ENCODE measurements around the gene HNF4A. TPM values are rescaled to one million over a fixed set of nuclear protein-coding genes. Genes with fewer than 3 reads are reported as not detected.

Gene HNF4A
- total RNA-seq, 1 donor from 2014 or later: 0.09 TPM

DNA sequence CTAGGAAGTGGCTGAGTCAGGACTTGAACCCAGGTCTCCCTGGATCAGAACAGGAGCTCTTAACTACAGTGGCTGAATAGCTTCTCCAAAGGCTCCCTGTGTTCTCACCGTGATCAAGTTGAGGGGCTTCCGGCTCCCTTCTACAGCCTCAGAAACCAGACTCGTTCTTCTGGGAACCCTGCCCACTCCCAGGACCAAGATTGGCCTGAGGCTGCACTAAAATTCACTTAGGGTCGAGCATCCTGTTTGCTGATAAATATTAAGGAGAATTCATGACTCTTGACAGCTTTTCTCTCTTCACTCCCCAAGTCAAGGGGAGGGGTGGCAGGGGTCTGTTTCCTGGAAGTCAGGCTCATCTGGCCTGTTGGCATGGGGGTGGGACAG, 75.6 kb downstream of the HNF4A start:
- TF ChIP-seq, protein P1, sequence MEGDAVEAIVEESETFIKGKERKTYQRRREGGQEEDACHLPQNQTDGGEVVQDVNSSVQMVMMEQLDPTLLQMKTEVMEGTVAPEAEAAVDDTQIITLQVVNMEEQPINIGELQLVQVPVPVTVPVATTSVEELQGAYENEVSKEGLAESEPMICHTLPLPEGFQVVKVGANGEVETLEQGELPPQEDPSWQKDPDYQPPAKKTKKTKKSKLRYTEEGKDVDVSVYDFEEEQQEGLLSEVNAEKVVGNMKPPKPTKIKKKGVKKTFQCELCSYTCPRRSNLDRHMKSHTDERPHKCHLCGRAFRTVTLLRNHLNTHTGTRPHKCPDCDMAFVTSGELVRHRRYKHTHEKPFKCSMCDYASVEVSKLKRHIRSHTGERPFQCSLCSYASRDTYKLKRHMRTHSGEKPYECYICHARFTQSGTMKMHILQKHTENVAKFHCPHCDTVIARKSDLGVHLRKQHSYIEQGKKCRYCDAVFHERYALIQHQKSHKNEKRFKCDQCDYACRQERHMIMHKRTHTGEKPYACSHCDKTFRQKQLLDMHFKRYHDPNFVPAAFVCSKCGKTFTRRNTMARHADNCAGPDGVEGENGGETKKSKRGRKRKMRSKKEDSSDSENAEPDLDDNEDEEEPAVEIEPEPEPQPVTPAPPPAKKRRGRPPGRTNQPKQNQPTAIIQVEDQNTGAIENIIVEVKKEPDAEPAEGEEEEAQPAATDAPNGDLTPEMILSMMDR (IDR thresholded peaks at IDR 0.05; ENCODE audit: unreplicated experiment): no peak
- H3K36me3 Mint-ChIP-seq: no peaks in the 10 kb centered on the region
- H3K4me1 Mint-ChIP-seq: no peaks in the 10 kb centered on the region
- H3K27ac Mint-ChIP-seq: no peak overlapping the region
- no peak for DNase-seq (ENCODE audit: low spot score in 2 of 2, unreplicated experiment in 2 of 2)
- no peak overlapping the region for H3K4me3 Mint-ChIP-seq
- H3K9me3 Mint-ChIP-seq: no peaks in the 10 kb centered on the region
- H3K27me3 Mint-ChIP-seq (ENCODE audit: low read depth): peaks cover 8% of the 10 kb centered on the region

DNA sequence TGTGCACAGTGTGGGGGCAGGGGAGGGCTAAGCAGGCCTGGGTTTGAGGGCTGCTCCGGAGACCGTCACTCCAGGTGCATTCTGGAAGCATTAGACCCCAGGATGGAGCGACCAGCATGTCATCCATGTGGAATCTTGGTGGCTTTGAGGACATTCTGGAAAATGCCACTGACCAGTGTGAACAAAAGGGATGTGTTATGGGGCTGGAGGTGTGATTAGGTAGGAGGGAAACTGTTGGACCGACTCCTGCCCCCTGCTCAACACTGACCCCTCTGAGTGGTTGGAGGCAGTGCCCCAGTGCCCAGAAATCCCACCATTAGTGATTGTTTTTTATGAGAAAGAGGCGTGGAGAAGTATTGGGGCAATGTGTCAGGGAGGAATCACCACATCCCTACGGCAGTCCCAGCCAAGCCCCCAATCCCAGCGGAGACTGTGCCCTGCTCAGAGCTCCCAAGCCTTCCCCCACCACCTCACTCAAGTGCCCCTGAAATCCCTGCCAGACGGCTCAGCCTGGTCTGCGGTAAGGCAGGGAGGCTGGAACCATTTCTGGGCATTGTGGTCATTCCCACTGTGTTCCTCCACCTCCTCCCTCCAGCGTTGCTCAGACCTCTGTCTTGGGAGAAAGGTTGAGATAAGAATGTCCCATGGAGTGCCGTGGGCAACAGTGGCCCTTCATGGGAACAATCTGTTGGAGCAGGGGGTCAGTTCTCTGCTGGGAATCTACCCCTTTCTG, 76.2 kb downstream of the HNF4A start:
- Mint-ChIP-seq H3K4me1 (no peaks in the 10 kb centered on the region), H3K27ac (no peak overlapping the region), H3K36me3 (no peaks in the 10 kb centered on the region), H3K27me3 (ENCODE audit: low read depth) (peaks cover 8% of the 10 kb centered on the region), H3K9me3 (no peaks in the 10 kb centered on the region), H3K4me3 (no peak overlapping the region)
- TF ChIP-seq, protein P1 (IDR thresholded peaks at IDR 0.05; ENCODE audit: unreplicated experiment): no peak
- DNase-seq (ENCODE audit: low spot score in 2 of 2, unreplicated experiment in 2 of 2): no peak

DNA sequence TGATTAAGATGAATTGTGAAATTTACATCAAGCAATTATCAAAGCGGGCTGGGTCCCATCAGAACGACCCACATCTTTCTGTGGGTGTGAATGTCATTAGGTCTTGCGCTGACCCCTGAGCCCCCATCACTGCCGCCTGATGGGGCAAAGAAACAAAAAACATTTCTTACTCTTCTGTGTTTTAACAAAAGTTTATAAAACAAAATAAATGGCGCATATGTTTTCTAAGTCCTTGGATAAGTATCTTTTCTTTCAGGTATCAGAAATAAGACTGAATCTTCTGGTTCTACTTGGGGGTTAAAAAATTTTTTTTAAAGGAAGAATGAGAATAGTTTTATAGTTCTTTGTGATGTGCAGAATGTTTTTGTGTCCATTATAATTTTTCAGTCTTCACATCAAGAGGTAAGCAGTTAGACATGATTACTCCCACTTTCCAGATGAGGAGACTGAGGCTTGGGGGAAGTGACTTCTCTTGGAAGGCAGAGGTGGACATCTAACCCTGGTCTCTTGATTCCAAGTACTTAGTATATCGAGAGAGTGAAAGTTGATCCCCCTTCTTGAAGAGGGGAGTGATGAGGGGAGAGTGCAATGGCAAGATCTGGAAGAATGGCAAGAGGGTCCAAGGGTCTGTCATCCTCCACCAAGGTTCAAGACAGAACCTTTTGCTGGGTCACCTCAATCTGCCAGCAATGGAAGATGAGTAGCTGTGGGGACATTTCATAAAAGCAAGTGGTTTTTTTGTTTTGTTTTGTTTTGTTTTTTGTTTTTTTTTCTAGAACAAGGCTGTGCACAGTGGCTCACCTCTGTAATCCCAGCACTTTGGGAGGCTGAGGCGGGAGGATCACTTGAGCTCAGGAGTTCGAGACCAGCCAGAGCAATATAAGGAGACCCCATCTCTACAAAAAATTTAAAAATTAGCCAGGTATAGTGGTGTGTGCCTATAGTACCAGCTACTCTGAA, 77.4 kb downstream of the HNF4A start:
- Mint-ChIP-seq H3K4me3 (no peak overlapping the region), H3K9me3 (no peaks in the 10 kb centered on the region), H3K27me3 (ENCODE audit: low read depth) (peaks cover 2% of the 10 kb centered on the region), H3K27ac (no peak overlapping the region), H3K36me3 (no peaks in the 10 kb centered on the region), H3K4me1 (no peaks in the 10 kb centered on the region)
- no peak for DNase-seq (ENCODE audit: low spot score in 2 of 2, unreplicated experiment in 2 of 2)
- TF ChIP-seq, protein P1 (IDR thresholded peaks at IDR 0.05; ENCODE audit: unreplicated experiment): no peak

DNA sequence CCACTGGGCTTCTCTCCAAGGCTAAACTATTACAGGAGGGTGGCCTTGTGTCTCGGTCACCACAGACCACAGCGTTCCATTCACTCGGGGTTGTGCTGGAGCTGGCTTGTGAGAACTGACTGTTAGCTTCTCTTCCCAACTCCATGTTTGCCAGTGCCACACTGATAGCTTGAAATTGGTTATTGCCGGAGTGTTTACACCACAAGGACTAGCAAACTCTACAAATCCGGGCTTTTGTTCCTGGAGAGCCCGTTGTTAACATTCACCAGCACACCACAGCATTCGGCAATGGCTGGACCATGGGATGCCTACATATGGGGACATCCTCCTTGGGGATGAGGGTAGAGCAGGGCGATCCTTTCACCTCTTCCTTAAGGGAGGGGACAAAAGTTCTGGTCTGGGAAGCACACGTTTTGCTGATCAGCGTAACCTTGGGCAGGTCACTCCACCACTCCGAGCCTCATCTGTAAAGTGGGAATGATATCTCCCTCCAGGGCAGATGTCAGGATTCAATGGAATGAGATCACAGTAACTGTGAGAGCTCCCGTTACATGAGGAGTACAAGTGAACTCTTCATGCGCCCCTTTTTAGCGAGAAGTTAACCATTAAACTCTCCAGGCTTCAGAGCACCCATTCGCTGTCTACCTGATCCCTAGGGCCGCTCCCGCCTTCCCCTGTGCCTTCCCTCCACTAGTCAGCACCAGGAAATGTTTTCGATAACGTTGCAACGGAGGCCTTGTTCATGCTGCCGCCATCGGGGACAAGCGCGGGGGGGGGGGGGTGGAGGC, 78.4 kb downstream of the HNF4A start:
- H3K36me3 Mint-ChIP-seq: no peaks in the 10 kb centered on the region
- no peaks in the 10 kb centered on the region for H3K4me1 Mint-ChIP-seq
- H3K4me3 Mint-ChIP-seq: no peak overlapping the region
- peaks cover 1% of the 10 kb centered on the region for H3K27me3 Mint-ChIP-seq (ENCODE audit: low read depth)
- no peaks in the 10 kb centered on the region for H3K9me3 Mint-ChIP-seq
- DNase-seq (ENCODE audit: low spot score in 2 of 2, unreplicated experiment in 2 of 2): no peak
- no peak overlapping the region for H3K27ac Mint-ChIP-seq
- TF ChIP-seq, protein P1 (IDR thresholded peaks at IDR 0.05; ENCODE audit: unreplicated experiment): no peak

DNA sequence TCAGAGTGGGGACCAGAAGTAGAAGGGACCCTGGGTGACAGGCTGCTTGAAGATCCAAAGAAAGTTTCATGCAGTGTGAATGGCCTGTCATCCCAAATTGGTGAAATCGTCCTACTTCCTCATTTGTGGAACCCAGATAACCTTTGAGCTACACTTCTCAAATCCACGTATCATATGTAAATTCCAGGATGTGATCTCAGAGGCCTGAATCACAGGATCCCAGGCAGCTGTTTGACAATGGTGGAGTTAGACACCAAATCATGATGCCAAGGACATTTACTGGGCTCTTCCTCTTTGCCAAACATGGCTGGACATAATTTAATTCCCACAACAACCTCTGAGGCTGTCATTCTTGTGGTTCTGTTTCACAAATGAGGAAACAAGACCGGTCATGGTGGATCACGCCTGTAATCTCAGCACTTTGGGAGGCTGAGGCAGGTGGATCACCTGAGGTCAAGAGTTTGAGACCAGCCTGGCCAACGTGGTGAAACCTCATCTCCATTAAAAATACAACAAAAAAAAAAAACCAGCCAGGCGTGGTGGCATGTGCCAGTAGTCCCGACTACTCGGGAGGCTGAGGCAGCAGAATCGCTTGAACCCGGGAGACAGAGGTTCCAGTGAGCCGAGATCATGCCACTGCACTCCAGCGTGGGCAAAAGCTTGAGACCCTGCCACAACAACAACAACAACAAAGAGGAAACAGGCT, 80.3 kb downstream of the HNF4A start:
- H3K9me3 Mint-ChIP-seq: no peaks in the 10 kb centered on the region
- no peaks in the 10 kb centered on the region for H3K4me1 Mint-ChIP-seq
- no peak for DNase-seq (ENCODE audit: low spot score in 2 of 2, unreplicated experiment in 2 of 2)
- no peaks in the 10 kb centered on the region for H3K27me3 Mint-ChIP-seq (ENCODE audit: low read depth)
- H3K4me3 Mint-ChIP-seq: no peak overlapping the region
- TF ChIP-seq, protein P1 (IDR thresholded peaks at IDR 0.05; ENCODE audit: unreplicated experiment): no peak
- no peaks in the 10 kb centered on the region for H3K36me3 Mint-ChIP-seq
- no peak overlapping the region for H3K27ac Mint-ChIP-seq

Measured in mesothelial cell of epicardium (in vitro differentiated cells).